Neuron (in vitro differentiated cells): ENCODE results near the gene SH3PXD2A.

ENCODE experiments used
- H2AFZ ChIP-seq: one replicate; pipeline ENCODE4 v1.6.1; 2013; ENCODE audit warnings: low read depth, mild to moderate bottlenecking, inconsistent platforms, low read length, moderate library complexity
- H3K27me3 ChIP-seq: one replicate; pipeline ENCODE4 v1.6.1; 2013; ENCODE audit warnings: low read length; ENCODE audit not compliant: insufficient read depth
- H3K36me3 ChIP-seq: one replicate; pipeline ENCODE4 v1.6.1; 2013; ENCODE audit warnings: low read length; ENCODE audit not compliant: insufficient read depth
- H3K4me1 ChIP-seq: one replicate; pipeline ENCODE4 v1.6.1; 2013; ENCODE audit warnings: low read length; ENCODE audit not compliant: insufficient read depth
- H3K4me3 ChIP-seq: 2 replicates; pipeline ENCODE4 v1.5.1; 2013; ENCODE audit warnings: mild to moderate bottlenecking, low read length, moderate library complexity
- H3K9me3 ChIP-seq: one replicate; pipeline ENCODE4 v1.6.1; 2013; ENCODE audit warnings: low read length

The SH3PXD2A gene

DNA sequence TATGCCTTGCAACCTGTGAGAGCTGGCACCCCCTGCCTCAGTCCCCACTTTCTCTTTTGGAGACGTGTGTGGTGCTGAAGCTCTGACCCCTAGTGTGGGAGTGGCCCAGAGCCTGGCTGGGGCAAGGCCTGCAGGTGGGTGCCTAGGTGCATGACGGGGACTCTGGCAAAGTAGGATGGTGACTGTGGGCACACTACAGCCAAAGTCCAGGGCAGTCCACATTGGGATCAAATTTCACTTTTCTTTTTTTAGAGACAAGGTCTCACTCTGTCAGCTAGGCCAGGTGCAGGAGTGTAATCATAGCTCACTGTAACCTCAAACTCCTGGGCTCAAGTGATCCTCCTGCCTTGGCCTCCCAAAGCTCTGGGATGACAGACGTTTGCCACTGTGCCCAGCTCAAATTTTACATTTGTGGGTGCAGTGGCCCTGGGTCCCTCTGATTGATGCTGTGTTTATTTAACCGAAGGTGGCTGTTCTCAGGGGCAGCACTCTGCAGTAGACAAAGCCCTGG is 309.6 kb downstream of the SH3PXD2A start:
- H3K9me3 ChIP-seq: no peaks in the 10 kb centered on the region
- no peaks in the 10 kb centered on the region for H3K36me3 ChIP-seq
- peaks cover 5% of the 10 kb centered on the region for H3K27me3 ChIP-seq
- H3K4me3 ChIP-seq: no peak overlapping the region
- H2AFZ ChIP-seq: no peak overlapping the region
- H3K4me1 ChIP-seq: peaks cover 3% of the 10 kb centered on the region

DNA sequence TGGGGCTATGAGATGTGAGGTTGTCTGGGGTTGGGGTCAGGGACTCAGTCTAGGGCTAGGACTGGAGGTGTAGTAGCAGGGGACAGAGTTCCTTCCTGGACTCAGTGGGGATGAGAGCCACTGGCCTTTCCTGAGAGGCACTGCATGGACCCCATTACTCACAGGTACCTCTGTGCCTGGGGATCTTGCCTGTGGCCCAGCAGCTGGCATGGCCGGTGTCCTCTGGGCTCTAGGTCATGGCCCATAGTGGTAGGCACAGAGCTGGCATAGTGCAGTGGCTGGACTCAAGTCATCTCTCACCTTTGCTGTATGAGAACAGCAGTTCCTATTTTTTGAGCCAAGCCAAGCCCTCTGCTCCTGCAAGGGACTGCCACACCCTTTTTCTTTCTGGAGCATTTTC is 310.0 kb downstream of the SH3PXD2A start:
- no peak overlapping the region for H2AFZ ChIP-seq
- H3K27me3 ChIP-seq: peaks cover 4% of the 10 kb centered on the region
- H3K36me3 ChIP-seq: no peaks in the 10 kb centered on the region
- no peak overlapping the region for H3K4me3 ChIP-seq
- H3K9me3 ChIP-seq: no peaks in the 10 kb centered on the region
- H3K4me1 ChIP-seq: peaks cover 3% of the 10 kb centered on the region

DNA sequence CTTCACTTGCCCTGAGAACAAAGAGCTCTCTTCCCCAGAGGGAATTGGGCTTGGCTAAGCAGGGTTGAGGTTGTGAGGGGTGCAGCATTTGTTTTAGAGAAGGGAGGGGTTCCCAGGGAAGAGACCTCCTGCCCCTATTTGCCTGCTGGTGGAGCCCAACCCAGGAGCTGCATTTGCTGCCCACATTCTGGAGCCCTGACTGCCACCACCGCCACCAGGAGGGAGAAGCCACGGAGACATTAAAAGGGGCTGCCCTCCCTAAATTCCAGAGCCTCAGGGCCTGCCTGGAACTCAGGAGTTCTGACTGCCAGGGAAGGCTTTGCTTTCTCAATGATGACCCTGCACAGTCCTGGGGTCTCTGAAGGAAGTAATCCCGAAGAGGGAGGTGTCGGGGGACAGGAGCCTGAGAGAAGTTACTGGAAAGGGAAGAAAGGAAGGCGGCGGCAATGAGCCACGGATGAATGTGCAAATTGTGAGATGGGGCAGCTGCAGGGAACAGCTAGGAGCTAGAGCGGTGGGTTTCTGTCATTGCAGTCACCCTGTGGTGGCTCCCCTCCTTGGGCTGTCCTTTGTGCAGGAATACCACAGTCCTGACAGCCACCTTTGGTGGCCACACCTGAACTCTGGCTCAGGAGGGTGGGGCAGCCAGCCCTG is 310.6 kb downstream of the SH3PXD2A start:
- Histone ChIP-seq H3K4me3 (no peak overlapping the region), H3K4me1 (peaks cover 3% of the 10 kb centered on the region), H2AFZ (no peak overlapping the region), H3K27me3 (peaks cover 2% of the 10 kb centered on the region), H3K36me3 (no peaks in the 10 kb centered on the region), H3K9me3 (no peaks in the 10 kb centered on the region)
